ENCODE results near the gene FHIT. TPM values are rescaled to one million over a fixed set of nuclear protein-coding genes. Genes with fewer than 3 reads are reported as not detected.

Gene FHIT
- polyA plus RNA-seq, 1 of the 3 experiments (the other 2 are of a cell fraction), result 0.41 TPM

GRCh38 chr3:60414011-60414410 is 837.2 kb downstream of the FHIT start:
- Histone ChIP-seq H3K27ac (ENCODE audit: low read depth in 2 of 2, low read length in 1 of 2) (no peak overlapping the region), H3K36me3 (replicated peaks in 1 of 2; ENCODE audit: control insufficient read depth in 1 of 2, insufficient read depth in 2 of 2, low read length in 1 of 2) (no peaks in the 10 kb centered on the region), H3K4me3 (ENCODE audit: low read depth in 2 of 2, low read length in 1 of 2) (no peak overlapping the region), H3K4me1 (ENCODE audit: control insufficient read depth in 1 of 2, insufficient read depth in 2 of 2, low read depth in 1 of 2, low read length in 1 of 2) (no peaks in the 10 kb centered on the region), H2AFZ (ENCODE audit: low read depth) (no peak overlapping the region), H4K20me1 (ENCODE audit: insufficient read depth) (no peaks in the 10 kb centered on the region), H3F3A (replicated peaks; ENCODE audit: insufficient read depth) (no peaks in the 10 kb centered on the region), H3K79me2 (ENCODE audit: insufficient read depth) (no peaks in the 10 kb centered on the region), H3K9me2 (no peaks in the 10 kb centered on the region), H3K4me2 (no peak overlapping the region), H3K9ac (no peak overlapping the region), H3K27me3 (ENCODE audit: insufficient read depth) (no peaks in the 10 kb centered on the region), H3K9me3 (no peaks in the 10 kb centered on the region)
- 57% methylated on average over 4 of the region's 4 CpGs for WGBS (ENCODE audit: low lambda C conversion rate)
- ChIA-PET CTCF (no interaction called here), POLR2A (no interaction called here)
- no peak for TF ChIP-seq USF1 (IDR thresholded peaks at IDR 0.05; ENCODE audit: borderline replicate concordance, low read depth)
- DNase-seq, result no peak

GRCh38 chr3:60413551-60413950 is 837.7 kb downstream of the FHIT start:
- Histone ChIP-seq H3K79me2 (ENCODE audit: insufficient read depth) (no peaks in the 10 kb centered on the region), H3K9me3 (no peaks in the 10 kb centered on the region), H3K4me3 (ENCODE audit: low read depth in 2 of 2, low read length in 1 of 2) (no peak overlapping the region), H3K9me2 (no peaks in the 10 kb centered on the region), H3K27me3 (ENCODE audit: insufficient read depth) (no peaks in the 10 kb centered on the region), H3K9ac (no peak overlapping the region), H3K4me2 (no peak overlapping the region), H4K20me1 (ENCODE audit: insufficient read depth) (no peaks in the 10 kb centered on the region), H2AFZ (ENCODE audit: low read depth) (no peak overlapping the region), H3K4me1 (ENCODE audit: control insufficient read depth in 1 of 2, insufficient read depth in 2 of 2, low read depth in 1 of 2, low read length in 1 of 2) (no peaks in the 10 kb centered on the region), H3K27ac (ENCODE audit: low read depth in 2 of 2, low read length in 1 of 2) (no peak overlapping the region), H3K36me3 (replicated peaks in 1 of 2; ENCODE audit: control insufficient read depth in 1 of 2, insufficient read depth in 2 of 2, low read length in 1 of 2) (no peaks in the 10 kb centered on the region), H3F3A (replicated peaks; ENCODE audit: insufficient read depth) (no peaks in the 10 kb centered on the region)
- WGBS (ENCODE audit: low lambda C conversion rate), result 65% methylated on average over 1 of the region's 1 CpG
- no peak for DNase-seq
- ChIA-PET POLR2A (no interaction called here), CTCF (interaction anchor here (0.6 kb wide), 1 partner anchor 40 kb away, joined by 3 read pairs; no protein-coding TSS in a partner anchor)
- TF ChIP-seq TEAD4 (IDR thresholded peaks at IDR 0.05; ENCODE audit: borderline replicate concordance, insufficient read depth), result no peak
- no peak for TF ChIP-seq EZH2phosphoT487 (IDR thresholded peaks at IDR 0.05; ENCODE audit: borderline replicate concordance, low read depth)
- TF ChIP-seq POLR2AphosphoS5 (IDR thresholded peaks at IDR 0.05; ENCODE audit: low read depth, low read length), result no peak
- TF ChIP-seq FOXM1 (IDR thresholded peaks at IDR 0.05; ENCODE audit: low read depth), result no peak
- no peak for TF ChIP-seq NFIC (IDR thresholded peaks at IDR 0.05; ENCODE audit: borderline replicate concordance)
- no peak for TF ChIP-seq PBX3 (IDR thresholded peaks at IDR 0.05)
- TF ChIP-seq CTCF (IDR thresholded peaks at IDR 0.05), result no peak
